ENCODE data around the gene C16orf78.

C16orf78 gene

DNA sequence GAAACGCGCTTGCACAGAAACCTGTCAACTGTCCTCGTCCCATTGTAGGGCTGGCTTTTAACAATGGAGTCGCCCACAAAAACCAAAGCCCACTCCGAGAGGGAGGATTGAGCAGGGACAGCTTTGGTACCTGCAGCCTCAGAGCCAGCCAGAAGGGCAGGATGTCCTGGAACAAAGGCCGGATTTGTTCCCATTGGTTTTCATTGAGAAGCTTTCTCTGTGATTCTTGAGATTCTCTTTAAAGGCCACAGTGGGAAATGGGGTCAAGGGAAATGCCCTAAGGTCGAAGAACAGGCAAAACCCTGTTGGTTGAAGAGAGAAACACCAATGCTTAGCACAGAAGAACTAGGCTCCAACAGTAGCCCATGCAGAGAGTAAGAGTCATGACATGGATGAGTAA lies 65.4 kb downstream of the C16orf78 start:
- FAIRE-seq: no peak
- TF ChIP-seq CTCF (IDR thresholded peaks at IDR 0.05; ENCODE audit: insufficient read depth, missing control alignments): no peak

DNA sequence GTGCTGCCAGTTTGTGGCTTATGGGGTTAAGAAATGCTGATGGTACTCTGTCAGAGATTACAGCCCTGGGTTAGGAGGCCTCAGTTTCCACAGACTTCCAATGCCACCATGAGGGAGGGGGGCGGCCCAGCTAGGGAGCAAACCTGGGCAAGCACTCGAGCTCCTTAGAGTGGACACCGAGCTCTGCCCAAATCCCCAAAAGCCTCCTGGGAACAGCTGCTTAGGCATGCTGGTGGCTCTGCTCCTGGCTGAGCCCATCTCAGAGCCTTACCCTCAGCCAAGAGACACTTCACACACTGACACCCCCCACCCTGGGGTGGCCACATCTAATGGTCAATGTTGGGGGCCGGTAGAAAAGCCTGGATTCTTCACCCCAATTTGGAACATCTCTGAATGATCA lies 66.1 kb downstream of the C16orf78 start:
- FAIRE-seq (no peak), DNase-seq (ENCODE audit: insufficient read length, low spot score) (no peak)
- no peak for TF ChIP-seq CTCF (IDR thresholded peaks at IDR 0.05; ENCODE audit: insufficient read depth, missing control alignments)

More for the DNA sequence above, 65.4 kb downstream of the C16orf78 start:
- DNase-seq (ENCODE audit: insufficient read length, low spot score): no peak

- DNase-seq (ENCODE audit: insufficient read length, low spot score) (no peak), FAIRE-seq (no peak)
- TF ChIP-seq CTCF (IDR thresholded peaks at IDR 0.05; ENCODE audit: insufficient read depth, missing control alignments): peak; percentile 24
Measured at GRCh38 chr16:49440156-49441065, 66.8 kb downstream of the C16orf78 start.

- no peak for TF ChIP-seq CTCF (IDR thresholded peaks at IDR 0.05; ENCODE audit: insufficient read depth, missing control alignments)
- DNase-seq (ENCODE audit: insufficient read length, low spot score) (no peak), FAIRE-seq (no peak)
Measured at GRCh38 chr16:49441366-49441780, 67.8 kb downstream of the C16orf78 start.

DNA sequence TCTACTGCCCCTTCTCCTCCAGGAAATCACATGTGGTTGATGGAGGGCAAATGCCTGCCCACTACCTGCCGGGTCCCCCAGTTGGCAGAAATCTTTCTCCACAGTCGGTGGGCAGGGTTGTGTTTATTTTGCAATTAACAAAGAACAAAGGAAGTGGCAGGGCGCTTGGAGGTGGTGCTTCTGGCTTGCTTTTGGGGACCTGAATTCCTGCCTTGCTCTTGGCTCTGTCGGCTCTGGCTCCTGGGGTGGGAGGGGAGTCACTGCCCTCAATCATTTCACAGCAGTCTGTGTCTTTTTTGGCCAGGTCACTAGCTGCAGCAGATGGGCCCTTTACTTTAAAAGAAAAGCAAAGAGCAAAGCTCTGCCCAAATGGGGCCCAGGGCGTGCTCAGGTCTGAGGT lies 69.2 kb downstream of the C16orf78 start:
- no peak for FAIRE-seq
- no peak for TF ChIP-seq CTCF (IDR thresholded peaks at IDR 0.05; ENCODE audit: insufficient read depth, missing control alignments)

GRCh38 chr16:49443576-49443975 lies 70.0 kb downstream of the C16orf78 start:
- FAIRE-seq (no peak), DNase-seq (ENCODE audit: insufficient read length, low spot score) (no peak)
- TF ChIP-seq CTCF (IDR thresholded peaks at IDR 0.05; ENCODE audit: insufficient read depth, missing control alignments): no peak

More for the DNA sequence above, 69.2 kb downstream of the C16orf78 start:
- no peak for DNase-seq (ENCODE audit: insufficient read length, low spot score)

- no peak for FAIRE-seq
- no peak for DNase-seq (ENCODE audit: insufficient read length, low spot score)
- TF ChIP-seq CTCF (IDR thresholded peaks at IDR 0.05; ENCODE audit: insufficient read depth, missing control alignments): no peak
Measured at GRCh38 chr16:49446805-49447204, 73.2 kb downstream of the C16orf78 start.
